Measurements from ENCODE around the gene PLEKHG4B.
"Not testable (repeated sequence)": the region's sequence is repeated elsewhere in the genome, so short reads cannot be mapped to it uniquely, and the experiment has no call there.

The PLEKHG4B gene

GRCh38 chr5:227375-227774, 135.4 kb downstream of the PLEKHG4B start:
- H3K4me3 Mint-ChIP-seq; DNase-seq (ENCODE audit: low spot score); H3K27ac Mint-ChIP-seq; H3K27me3 Mint-ChIP-seq (ENCODE audit: low read depth); H3K9me3 Mint-ChIP-seq: not testable (repeated sequence)
- Mint-ChIP-seq H3K4me1 (ENCODE audit: low read depth) (peaks cover 16% of the 10 kb centered on the region), H3K36me3 (ENCODE audit: low read depth) (peaks cover 57% of the 10 kb centered on the region)

GRCh38 chr5:228886-229285, 136.9 kb downstream of the PLEKHG4B start:
- no peak overlapping the region for H3K4me3 Mint-ChIP-seq
- H3K4me1 Mint-ChIP-seq (ENCODE audit: low read depth) = peaks cover 5% of the 10 kb centered on the region
- no peak for DNase-seq (ENCODE audit: low spot score)
- no peaks in the 10 kb centered on the region for H3K27me3 Mint-ChIP-seq (ENCODE audit: low read depth)
- peaks cover 64% of the 10 kb centered on the region for H3K36me3 Mint-ChIP-seq (ENCODE audit: low read depth)
- H3K9me3 Mint-ChIP-seq = no peaks in the 10 kb centered on the region
- no peak overlapping the region for H3K27ac Mint-ChIP-seq

- H3K4me1 Mint-ChIP-seq (ENCODE audit: low read depth) = peaks cover 5% of the 10 kb centered on the region
- no peak overlapping the region for H3K27ac Mint-ChIP-seq
- no peak overlapping the region for H3K4me3 Mint-ChIP-seq
- no peaks in the 10 kb centered on the region for H3K9me3 Mint-ChIP-seq
- no peaks in the 10 kb centered on the region for H3K27me3 Mint-ChIP-seq (ENCODE audit: low read depth)
- no peak for DNase-seq (ENCODE audit: low spot score)
- H3K36me3 Mint-ChIP-seq (ENCODE audit: low read depth) = peaks cover 62% of the 10 kb centered on the region
Measured at GRCh38 chr5:230711-231110, 138.7 kb downstream of the PLEKHG4B start.

DNA sequence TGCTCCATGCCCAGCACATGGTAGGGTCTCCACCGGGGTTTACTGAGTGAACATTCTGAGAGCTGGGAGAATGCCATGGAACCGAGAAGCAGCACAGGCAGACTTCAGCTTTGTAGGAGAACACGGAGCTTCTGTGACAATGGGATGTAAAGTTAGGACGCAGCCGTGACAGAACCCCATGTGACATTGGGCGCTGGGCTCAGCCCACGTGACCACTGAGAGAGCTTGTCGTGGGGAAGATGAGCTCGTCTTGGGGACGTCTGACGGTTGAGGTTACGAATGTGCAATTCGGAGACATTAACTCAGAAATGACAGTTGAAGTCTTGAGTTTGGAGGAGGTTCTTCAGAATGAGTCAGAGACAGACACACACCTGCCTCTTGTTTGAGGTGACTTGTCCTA, 139.7 kb downstream of the PLEKHG4B start:
- Mint-ChIP-seq H3K4me3 (no peak overlapping the region), H3K27ac (no peak overlapping the region), H3K9me3 (no peaks in the 10 kb centered on the region), H3K4me1 (ENCODE audit: low read depth) (peaks cover 5% of the 10 kb centered on the region), H3K27me3 (ENCODE audit: low read depth) (no peaks in the 10 kb centered on the region), H3K36me3 (ENCODE audit: low read depth) (peaks cover 61% of the 10 kb centered on the region)
- no peak for DNase-seq (ENCODE audit: low spot score)

DNA sequence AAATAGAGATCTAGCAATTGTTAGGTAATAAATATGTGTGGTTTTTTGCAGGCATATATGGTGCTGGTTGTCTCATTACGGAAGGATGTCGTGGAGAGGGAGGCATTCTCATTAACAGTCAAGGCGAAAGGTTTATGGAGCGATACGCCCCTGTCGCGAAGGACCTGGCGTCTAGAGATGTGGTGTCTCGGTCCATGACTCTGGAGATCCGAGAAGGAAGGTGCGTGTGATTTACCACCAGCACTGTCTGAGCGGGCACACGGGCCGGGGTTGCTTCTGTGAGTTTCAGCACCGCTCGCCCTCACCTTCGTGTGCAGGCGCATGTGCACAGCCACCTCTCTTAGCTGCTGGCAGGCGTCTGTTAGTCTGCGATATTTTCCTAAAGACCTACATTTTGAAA, 141.5 kb downstream of the PLEKHG4B start:
- not testable (repeated sequence) for H3K27ac Mint-ChIP-seq; DNase-seq (ENCODE audit: low spot score); H3K27me3 Mint-ChIP-seq (ENCODE audit: low read depth); H3K4me1 Mint-ChIP-seq (ENCODE audit: low read depth); H3K9me3 Mint-ChIP-seq; H3K4me3 Mint-ChIP-seq
- peaks cover 57% of the 10 kb centered on the region for H3K36me3 Mint-ChIP-seq (ENCODE audit: low read depth)

DNA sequence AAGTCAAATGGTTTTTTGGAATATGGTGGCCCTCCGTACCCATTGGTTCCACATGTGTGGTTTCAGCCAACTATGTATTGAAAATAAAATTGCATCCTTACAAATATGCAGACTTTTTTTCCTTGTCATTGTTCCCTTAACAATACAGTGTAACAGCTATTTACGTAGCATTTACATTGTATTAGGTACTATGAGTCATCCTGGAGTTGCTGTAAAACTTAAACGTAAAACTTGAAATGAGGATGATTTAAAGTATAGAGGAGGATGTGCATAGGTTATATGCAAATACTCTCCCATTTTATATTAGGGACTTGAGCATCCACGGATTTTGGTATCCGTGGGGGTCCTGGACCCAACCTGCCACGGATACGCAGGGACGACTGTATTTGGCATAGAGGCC, 142.5 kb downstream of the PLEKHG4B start:
- H3K9me3 Mint-ChIP-seq = no peaks in the 10 kb centered on the region

DNA sequence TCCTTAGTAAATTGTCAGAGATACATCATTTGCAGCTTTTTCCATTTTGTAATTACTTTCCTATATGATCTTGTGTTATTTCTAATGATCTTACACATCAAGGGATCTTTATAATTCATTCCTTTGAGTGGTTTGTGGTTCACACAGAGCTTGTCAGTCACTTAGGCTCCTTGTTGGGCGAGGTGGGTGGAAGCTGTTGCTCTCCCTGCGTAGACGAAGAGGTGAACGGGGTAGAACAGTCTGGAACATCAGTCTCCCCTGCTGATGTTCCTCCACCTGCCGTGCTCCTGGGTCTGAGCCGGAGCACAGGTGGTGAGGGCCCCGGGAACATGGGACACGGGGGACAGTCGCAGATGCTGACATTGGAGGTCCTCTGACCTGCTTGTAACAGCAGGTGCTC, 143.6 kb downstream of the PLEKHG4B start:
- not testable (repeated sequence) for DNase-seq (ENCODE audit: low spot score)

More for the DNA sequence above, 142.5 kb downstream of the PLEKHG4B start:
- Mint-ChIP-seq H3K4me1 (ENCODE audit: low read depth) (no peaks in the 10 kb centered on the region), H3K4me3 (no peak overlapping the region), H3K27me3 (ENCODE audit: low read depth) (no peaks in the 10 kb centered on the region), H3K36me3 (ENCODE audit: low read depth) (peaks cover 51% of the 10 kb centered on the region), H3K27ac (no peak overlapping the region)
- DNase-seq (ENCODE audit: low spot score) = no peak

GRCh38 chr5:237931-238330, 146.0 kb downstream of the PLEKHG4B start:
- DNase-seq (ENCODE audit: low spot score); H3K4me1 Mint-ChIP-seq (ENCODE audit: low read depth); H3K9me3 Mint-ChIP-seq; H3K27ac Mint-ChIP-seq; H3K27me3 Mint-ChIP-seq (ENCODE audit: low read depth); H3K4me3 Mint-ChIP-seq: not testable (repeated sequence)
- H3K36me3 Mint-ChIP-seq (ENCODE audit: low read depth) = peaks cover 63% of the 10 kb centered on the region

More for the DNA sequence above, 143.6 kb downstream of the PLEKHG4B start:
- H3K27ac Mint-ChIP-seq; H3K9me3 Mint-ChIP-seq; H3K4me3 Mint-ChIP-seq; H3K27me3 Mint-ChIP-seq (ENCODE audit: low read depth); H3K4me1 Mint-ChIP-seq (ENCODE audit: low read depth): not testable (repeated sequence)
- peaks cover 55% of the 10 kb centered on the region for H3K36me3 Mint-ChIP-seq (ENCODE audit: low read depth)
